Middle frontal gyrus (tissue), 1 donor: ENCODE data around the gene CRIP3.
A peak's percentile ranks its signal among the peaks of the same experiment; 100 is the strongest.
"Not testable (repeated sequence)": the region's sequence is repeated elsewhere in the genome, so short reads cannot be mapped to it uniquely, and the experiment has no call there.

ENCODE experiments used
- DNase-seq: peaks from one replicate; pipeline ENCODE4 v3.0.0-alpha.2; 2015; ENCODE audit warnings: low spot score; ENCODE audit errors: extremely low spot score

The CRIP3 gene

GRCh38 chr6:43308101-43308989 lies at the start of gene CRIP3:
CRIP3 (minus strand) TSS chr6:43308826; CDS start chr6:43308792, 34 bp downstream.
- DNase-seq: peak; percentile 6

GRCh38 chr6:43355862-43356590 lies 47.4 kb upstream of the CRIP3 start:
- DNase-seq: no peak

- DNase-seq: not testable (repeated sequence)
These were observed 43.3 kb upstream of the CRIP3 start for GRCh38 chr6:43351951-43352350.

- no peak for DNase-seq
These were observed 38.8 kb upstream of the CRIP3 start for GRCh38 chr6:43347444-43347843.

- DNase-seq: no peak
These were observed 38.4 kb upstream of the CRIP3 start for GRCh38 chr6:43347021-43347420.

- not testable (repeated sequence) for DNase-seq
These were observed 37.6 kb upstream of the CRIP3 start for GRCh38 chr6:43346243-43346642.

- DNase-seq: no peak
These were observed 30.5 kb upstream of the CRIP3 start for GRCh38 chr6:43339168-43339567.

GRCh38 chr6:43338243-43338642 lies 29.6 kb upstream of the CRIP3 start:
- no peak for DNase-seq

- DNase-seq: no peak
These were observed 27.8 kb upstream of the CRIP3 start for GRCh38 chr6:43336382-43336781.

GRCh38 chr6:43335469-43335868 lies 26.8 kb upstream of the CRIP3 start:
- no peak for DNase-seq

- no peak for DNase-seq
These were observed 26.0 kb upstream of the CRIP3 start for GRCh38 chr6:43334466-43335095.

GRCh38 chr6:43331891-43332290 lies 23.3 kb upstream of the CRIP3 start:
- DNase-seq: no peak

GRCh38 chr6:43331470-43331869 lies 22.8 kb upstream of the CRIP3 start:
- DNase-seq: no peak

GRCh38 chr6:43328528-43328927 lies 19.9 kb upstream of the CRIP3 start:
- no peak for DNase-seq

- no peak for DNase-seq
These were observed 17.2 kb upstream of the CRIP3 start for GRCh38 chr6:43325876-43326275.

- no peak for DNase-seq
These were observed 9.4 kb upstream of the CRIP3 start for GRCh38 chr6:43318011-43318410.

GRCh38 chr6:43313813-43314212 lies 5.2 kb upstream of the CRIP3 start:
- DNase-seq: no peak

- no peak for DNase-seq
These were observed 3.0 kb upstream of the CRIP3 start for GRCh38 chr6:43311666-43312065.

- no peak for DNase-seq
These were observed 2.0 kb upstream of the CRIP3 start for GRCh38 chr6:43310624-43311023.

- DNase-seq: no peak
These were observed 1.5 kb upstream of the CRIP3 start for GRCh38 chr6:43310134-43310533.

GRCh38 chr6:43308990-43309477 lies 408 bp upstream of the CRIP3 start:
- no peak for DNase-seq
